Stomach (tissue), 4 donors: ENCODE results near the gene ERN1.

Experiments used
- CTCF ChIP-seq, 7 experiments: fragments of 450-650 bp in 4 of 7; fragments of 200-600 bp in 3 of 7; sonication (generic) in 3 of 7; IDR thresholded peaks; one replicate each; pipeline ENCODE4 v1.5.1; 2016 to 2019; ENCODE audit warnings: antibody characterized with exemption in 7 of 7, control low read depth in 2 of 7, mild to moderate bottlenecking in 1 of 7
- EP300 ChIP-seq: sonication (generic); formaldehyde crosslinking; IDR thresholded peaks from one replicate; pipeline ENCODE4 v1.6.1; 2017; ENCODE audit warnings: antibody characterized with exemption
- POLR2A ChIP-seq, 4 donors: fragments of 450-650 bp; IDR thresholded peaks; one replicate each; pipeline ENCODE4 v1.6.1; 2016; ENCODE audit warnings: antibody characterized with exemption in 4 of 4, control low read depth in 2 of 4, mild to moderate bottlenecking in 1 of 4, moderate library complexity in 1 of 4

DNA sequence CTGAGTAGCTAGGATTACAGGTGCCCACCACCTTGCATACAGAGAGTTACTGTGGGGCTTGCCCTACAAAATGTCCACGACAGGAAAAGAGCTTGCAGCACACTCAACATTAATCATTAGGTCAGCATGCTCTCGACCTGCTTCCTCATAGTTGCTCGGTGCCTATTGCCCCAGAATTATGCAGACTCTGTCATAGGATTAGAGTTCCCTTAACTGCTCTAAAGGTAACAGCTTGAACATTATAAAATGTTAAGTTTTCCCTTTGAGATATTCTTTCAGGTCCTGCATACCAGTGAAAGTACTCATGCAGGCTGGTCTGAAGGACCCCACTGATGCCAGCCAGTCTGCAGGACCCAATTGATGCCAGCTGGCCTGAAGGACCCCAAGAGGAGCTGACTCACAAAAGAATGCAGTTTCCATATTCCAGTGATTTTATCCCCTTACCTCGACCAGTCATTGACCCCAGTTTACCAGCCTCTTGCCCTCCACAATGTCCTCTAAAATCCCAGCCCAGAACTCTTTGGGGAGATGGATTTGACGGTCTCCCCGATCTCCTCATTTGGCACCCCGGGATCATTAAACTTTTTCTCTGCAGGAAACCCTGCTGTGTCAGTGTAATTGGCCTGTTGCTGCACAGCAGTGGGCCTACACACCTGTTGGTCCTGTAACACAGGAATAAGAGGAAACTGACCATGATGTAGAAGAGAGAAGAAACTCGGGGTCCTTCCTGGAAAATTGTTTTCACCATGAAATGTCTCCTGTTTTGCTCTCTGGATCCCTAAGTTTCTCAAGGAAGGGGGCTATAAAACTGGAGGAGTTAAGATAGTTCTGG lies 120.2 kb downstream of the ERN1 start:
- TF ChIP-seq EP300 (no peak), CTCF (IDR thresholded peaks at IDR 0.05) (no peak), POLR2A (IDR thresholded peaks at IDR 0.05) (no peak)
